Esophagus muscularis mucosa (tissue), 4 donors: ENCODE measurements around the gene OTULINL. TPM values are rescaled to one million over a fixed set of nuclear protein-coding genes. Genes with fewer than 3 reads are reported as not detected.

ENCODE experiments used
- DNase-seq: peaks from one replicate; pipeline ENCODE4 v3.0.0-alpha.2; 2017; ENCODE audit errors: extremely low spot score
- H3K27ac ChIP-seq, 4 donors: fragments of 200-600 bp; sonication (generic); replicated peaks in 1 of 4; 1 replicate in 3 of 4; 2 replicates in 1 of 4; pipeline ENCODE4 v1.5.1; 2016 to 2019; ENCODE audit warnings: mild to moderate bottlenecking in 1 of 4
- H3K27me3 ChIP-seq, 4 donors: fragments of 200-600 bp; sonication (generic); one replicate each; pipeline versions ENCODE4 v1.5.1 to v1.6.0; 2016 to 2019
- H3K36me3 ChIP-seq, 4 donors: fragments of 200-600 bp; sonication (generic); one replicate each; pipeline ENCODE4 v1.5.1; 2016 to 2019
- H3K4me1 ChIP-seq, 4 donors: fragments of 200-600 bp; sonication (generic); one replicate each; pipeline ENCODE4 v1.5.1; 2016 to 2019
- H3K4me3 ChIP-seq, 4 donors: fragments of 200-600 bp; sonication (generic); 1 replicate in 2 of 4; 2 replicates in 2 of 4; pipeline ENCODE4 v1.5.1; 2016 to 2019; ENCODE audit warnings: mild to moderate bottlenecking in 4 of 4, moderate library complexity in 1 of 4
- H3K9me3 ChIP-seq, 4 donors: fragments of 200-600 bp; sonication (generic); 1 replicate in 3 of 4; 2 replicates in 1 of 4; pipeline ENCODE4 v1.5.1; 2016 to 2019
- EP300 ChIP-seq: sonication (generic); formaldehyde crosslinking; IDR thresholded peaks from one replicate; pipeline ENCODE4 v1.6.1; 2017; ENCODE audit warnings: antibody characterized with exemption
- POLR2A ChIP-seq: fragments of 450-650 bp; IDR thresholded peaks from one replicate; pipeline ENCODE4 v1.6.1; 2017; ENCODE audit warnings: antibody characterized with exemption, moderate library complexity, mild to moderate bottlenecking, low read depth
- POLR2AphosphoS5 ChIP-seq, 2 donors: sonication (generic); formaldehyde crosslinking; IDR thresholded peaks; one replicate each; pipeline ENCODE4 v1.6.1; 2017; ENCODE audit warnings: antibody characterized with exemption in 2 of 2
- WGBS: methylation state at CpG from one replicate; pipeline ENCODE4 v1.1.5; 2018; 5-methylcytosine and 5-hydroxymethylcytosine counted together
- intact Hi-C: fragments of 100-400 bp; cut with DNase I; formaldehyde crosslinking; loops from one replicate; pipeline ENCODE4 v1.15.1; 2023
- total RNA-seq, 4 donors: library from RNA; depleted of rRNA; stranded (reverse); fragments of >200 nt; gene quantifications; one replicate each; pipeline versions ENCODE4 v1.1.0 to v1.2.1, GENCODE V29; 2016
- TF ChIP-seq, protein P1 (sequence below), 3 experiments: fragments of 200-600 bp in 2 of 3; fragments of 450-650 bp in 1 of 3; sonication (generic) in 2 of 3; IDR thresholded peaks; one replicate each; pipeline ENCODE4 v1.5.1; 2017 to 2019; ENCODE audit warnings: antibody characterized with exemption in 3 of 3, mild to moderate bottlenecking in 2 of 3, moderate library complexity in 1 of 3

OTULINL gene
- total RNA-seq = 1 to 10 TPM; 2.6 to 7.1 (median 5.0) TPM

DNA sequence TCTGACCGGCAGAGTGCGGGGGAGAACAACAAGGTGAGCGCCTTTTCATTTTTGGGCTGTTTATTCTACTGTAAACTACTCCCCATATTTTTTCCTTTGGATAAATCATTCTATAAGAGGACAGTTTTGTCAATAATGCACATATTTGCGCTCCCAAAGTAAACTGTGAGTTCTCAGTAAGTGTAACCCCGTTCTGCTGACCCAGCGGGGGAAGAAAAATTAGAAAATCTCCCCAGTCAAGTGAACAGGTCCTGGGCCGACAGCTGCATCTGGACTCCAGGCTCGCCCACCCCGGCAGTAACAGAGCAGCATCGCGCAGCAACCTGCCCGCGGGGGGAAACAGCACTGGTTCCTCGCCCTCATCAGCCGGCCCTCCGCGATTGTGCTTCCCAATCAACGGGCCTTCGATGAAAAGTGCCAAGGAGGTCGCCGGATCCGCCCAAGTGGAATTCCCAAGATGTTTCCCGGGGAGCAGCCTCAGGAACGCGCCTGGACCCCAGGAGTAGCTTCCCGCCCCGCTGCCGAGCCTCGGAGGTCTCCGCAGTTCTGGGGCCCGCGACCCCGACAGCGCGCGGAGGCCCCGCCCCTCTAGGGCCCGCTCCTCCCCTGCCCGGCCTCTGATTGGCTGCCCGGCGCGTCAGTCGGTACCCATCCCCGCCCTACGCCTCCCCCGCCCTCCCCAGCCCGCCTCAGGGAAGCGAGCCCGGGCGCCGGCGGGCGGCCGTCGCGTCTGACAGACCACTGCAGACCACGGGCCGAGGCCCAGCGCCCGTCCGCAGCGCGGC, at the start of gene OTULINL:
OTULINL (plus strand) TSS at position 687 of the 785 bp plus-strand sequence. CDS start 103 bp downstream, outside the sequence.
- intact Hi-C loops = no loop called here

DNA sequence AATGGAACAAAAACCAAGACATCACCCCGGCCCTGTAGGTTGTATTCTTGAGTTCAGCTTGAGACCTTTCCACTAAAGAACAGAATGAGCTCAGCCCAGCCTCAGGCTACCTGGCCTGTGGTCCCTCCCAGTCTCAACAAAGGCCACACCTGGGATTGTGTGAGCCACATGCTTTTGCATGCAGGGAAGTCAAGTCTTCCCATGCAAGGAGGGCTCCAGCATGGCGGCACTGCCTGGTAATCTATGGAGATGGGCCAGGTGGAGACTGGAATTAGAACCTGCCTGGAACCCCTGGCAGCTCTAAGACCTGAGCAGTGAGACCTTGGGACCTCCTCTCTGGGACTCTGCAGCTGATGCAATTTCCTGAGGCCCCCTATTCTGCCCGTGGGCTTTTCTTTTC, 49.4 kb upstream of the OTULINL start:
- DNase-seq = no peak
- Histone ChIP-seq H3K27ac (no peak overlapping the region), H3K27me3 (no peaks in the 10 kb centered on the region), H3K4me1 (no peaks in the 10 kb centered on the region), H3K9me3 (peaks cover 0 to under 1% (median 0%) of the 10 kb centered on the region in 4 donors), H3K4me3 (no peak overlapping the region), H3K36me3 (no peaks in the 10 kb centered on the region)
- TF ChIP-seq, protein P1, sequence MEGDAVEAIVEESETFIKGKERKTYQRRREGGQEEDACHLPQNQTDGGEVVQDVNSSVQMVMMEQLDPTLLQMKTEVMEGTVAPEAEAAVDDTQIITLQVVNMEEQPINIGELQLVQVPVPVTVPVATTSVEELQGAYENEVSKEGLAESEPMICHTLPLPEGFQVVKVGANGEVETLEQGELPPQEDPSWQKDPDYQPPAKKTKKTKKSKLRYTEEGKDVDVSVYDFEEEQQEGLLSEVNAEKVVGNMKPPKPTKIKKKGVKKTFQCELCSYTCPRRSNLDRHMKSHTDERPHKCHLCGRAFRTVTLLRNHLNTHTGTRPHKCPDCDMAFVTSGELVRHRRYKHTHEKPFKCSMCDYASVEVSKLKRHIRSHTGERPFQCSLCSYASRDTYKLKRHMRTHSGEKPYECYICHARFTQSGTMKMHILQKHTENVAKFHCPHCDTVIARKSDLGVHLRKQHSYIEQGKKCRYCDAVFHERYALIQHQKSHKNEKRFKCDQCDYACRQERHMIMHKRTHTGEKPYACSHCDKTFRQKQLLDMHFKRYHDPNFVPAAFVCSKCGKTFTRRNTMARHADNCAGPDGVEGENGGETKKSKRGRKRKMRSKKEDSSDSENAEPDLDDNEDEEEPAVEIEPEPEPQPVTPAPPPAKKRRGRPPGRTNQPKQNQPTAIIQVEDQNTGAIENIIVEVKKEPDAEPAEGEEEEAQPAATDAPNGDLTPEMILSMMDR (IDR thresholded peaks at IDR 0.05) = no peak
- no peak for TF ChIP-seq POLR2A
- TF ChIP-seq POLR2AphosphoS5 (IDR thresholded peaks at IDR 0.05) = no peak
- no peak for TF ChIP-seq EP300
- intact Hi-C loops = no loop called here
- 79% methylated on average over 3 of the region's 3 CpGs for WGBS

More for the DNA sequence above, at the start of gene OTULINL:
- H3K4me1 ChIP-seq = peaks cover 10 to 25% (median 19%) of the 10 kb centered on the region in 4 donors
- WGBS = 17% methylated on average over 21 of the region's 63 CpGs
- H3K27ac ChIP-seq = peak within 1 kb of the TSS; percentile 59 to 73 (median 70)
- peak within 1 kb of the TSS; percentile 66 to 84 (median 79) for H3K4me3 ChIP-seq
- TF ChIP-seq POLR2A (no peak), POLR2AphosphoS5 (IDR thresholded peaks at IDR 0.05) (peak in 1 of 2 donors; percentile 10)
- peak; percentile 94 for DNase-seq
- H3K27me3 ChIP-seq = peaks cover 0 to 47% (median 5%) of the 10 kb centered on the region in 4 donors
- no peaks in the 10 kb centered on the region for H3K9me3 ChIP-seq
- H3K36me3 ChIP-seq = no peaks in the 10 kb centered on the region

DNA sequence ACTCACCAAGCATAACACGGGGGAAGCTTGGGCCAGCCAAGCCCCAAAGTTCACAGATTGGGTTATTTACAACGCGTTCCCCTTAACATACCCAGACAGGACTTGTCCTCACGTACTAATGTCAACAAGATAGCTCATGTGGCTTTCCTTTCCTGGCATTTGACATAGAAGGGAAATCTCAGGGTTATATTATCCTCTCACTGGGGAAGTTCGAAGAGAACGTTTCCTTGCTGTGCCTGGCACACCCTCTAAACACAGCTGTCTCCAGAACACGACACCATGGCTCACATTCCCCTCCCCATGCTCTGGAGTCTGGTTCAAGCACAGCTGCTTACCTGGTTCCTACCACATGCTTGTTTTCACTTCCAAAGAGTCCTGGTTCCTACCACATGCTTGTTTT, 46.8 kb upstream of the OTULINL start:
- no peaks in the 10 kb centered on the region for H3K27me3 ChIP-seq
- peak; percentile 45 for DNase-seq
- no peak overlapping the region for H3K27ac ChIP-seq
- H3K9me3 ChIP-seq = peaks cover 0 to 5% (median 0%) of the 10 kb centered on the region in 4 donors
- TF ChIP-seq EP300 = no peak
- TF ChIP-seq POLR2AphosphoS5 (IDR thresholded peaks at IDR 0.05) = no peak
- TF ChIP-seq, protein P1 (IDR thresholded peaks at IDR 0.05) = no peak
- no peak for TF ChIP-seq POLR2A
- H3K36me3 ChIP-seq = no peaks in the 10 kb centered on the region
- intact Hi-C loops = no loop called here
- H3K4me1 ChIP-seq = no peaks in the 10 kb centered on the region
- WGBS = 33% methylated on average over 7 of the region's 7 CpGs
- no peak overlapping the region for H3K4me3 ChIP-seq

DNA sequence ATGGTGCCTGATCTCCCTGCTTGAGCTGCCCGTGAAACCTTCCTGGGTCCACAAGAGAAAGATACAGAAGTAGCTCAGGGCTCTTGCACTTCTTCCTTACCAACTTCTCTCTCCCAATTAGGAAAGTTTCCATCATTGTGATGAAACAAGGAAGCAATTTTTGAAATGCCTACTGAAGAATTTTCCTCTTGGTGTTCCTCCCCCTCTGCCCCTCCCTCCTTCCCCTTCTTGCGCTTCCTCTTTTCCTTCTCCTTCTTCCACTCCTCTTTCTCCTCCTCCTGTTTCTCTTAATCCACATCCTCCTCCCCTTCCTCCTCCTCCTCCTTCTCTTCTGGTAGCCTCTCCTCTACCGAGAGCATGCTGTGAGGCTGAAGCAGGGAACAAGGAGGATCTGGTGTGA, 36.3 kb upstream of the OTULINL start:
- Histone ChIP-seq H3K27me3 (peaks cover 0 to 5% (median 0%) of the 10 kb centered on the region in 4 donors), H3K4me3 (no peak overlapping the region), H3K36me3 (no peaks in the 10 kb centered on the region), H3K4me1 (no peaks in the 10 kb centered on the region), H3K9me3 (peaks cover 0 to 10% (median 9%) of the 10 kb centered on the region in 4 donors), H3K27ac (no peak overlapping the region)
- no peak for DNase-seq
- WGBS = 62% methylated on average over 3 of the region's 3 CpGs
- intact Hi-C loops = no loop called here
- TF ChIP-seq EP300 (no peak), POLR2A (no peak), POLR2AphosphoS5 (IDR thresholded peaks at IDR 0.05) (no peak)
- TF ChIP-seq, protein P1 (IDR thresholded peaks at IDR 0.05) = no peak

DNA sequence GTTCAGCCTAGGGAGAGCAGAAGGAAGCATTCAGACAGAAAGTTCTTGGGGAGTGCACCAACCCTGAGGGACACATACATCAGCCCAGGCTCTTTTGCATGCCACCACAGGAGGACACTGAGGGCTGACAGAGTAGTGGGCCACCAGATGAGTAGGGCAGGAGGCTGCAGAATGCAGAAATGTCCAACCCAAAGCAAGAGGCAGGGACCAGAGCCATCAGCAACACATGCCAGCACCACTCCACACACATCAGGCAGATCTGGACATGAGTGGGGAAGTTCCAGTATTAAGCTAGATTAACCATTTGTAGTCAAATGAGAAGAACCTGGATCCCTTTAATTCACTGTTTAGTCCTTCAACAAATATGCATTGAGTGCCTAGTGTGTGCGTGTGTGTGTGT, 35.7 kb upstream of the OTULINL start:
- Histone ChIP-seq H3K4me3 (no peak overlapping the region), H3K36me3 (no peaks in the 10 kb centered on the region), H3K9me3 (peaks cover 0 to 10% (median 7%) of the 10 kb centered on the region in 4 donors), H3K27ac (no peak overlapping the region), H3K4me1 (no peaks in the 10 kb centered on the region), H3K27me3 (peaks cover 0 to 5% (median 0%) of the 10 kb centered on the region in 4 donors)
- intact Hi-C loops = no loop called here
- no peak for DNase-seq
- TF ChIP-seq, protein P1 (IDR thresholded peaks at IDR 0.05) = no peak
- TF ChIP-seq POLR2AphosphoS5 (IDR thresholded peaks at IDR 0.05) = no peak
- TF ChIP-seq POLR2A = no peak
- TF ChIP-seq EP300 = no peak
- 100% methylated on average over 1 of the region's 1 CpG for WGBS
